ENCODE measurements around the gene LZTS2.

GRCh38 chr10:101018118-101018599 is 18.6 kb downstream of the LZTS2 start:
- TF ChIP-seq CTCF (IDR thresholded peaks at IDR 0.05; ENCODE audit: borderline replicate concordance, extremely low read depth, low read length, poor library complexity, severe bottlenecking) (no peak), EZH2 (IDR thresholded peaks at IDR 0.05; ENCODE audit: borderline replicate concordance, low read depth, low read length, severe bottlenecking) (no peak)
